Measurements from ENCODE around the gene UHMK1.
"Not testable (repeated sequence)": the region's sequence is repeated elsewhere in the genome, so short reads cannot be mapped to it uniquely, and the experiment has no call there.

The UHMK1 gene, protein sequence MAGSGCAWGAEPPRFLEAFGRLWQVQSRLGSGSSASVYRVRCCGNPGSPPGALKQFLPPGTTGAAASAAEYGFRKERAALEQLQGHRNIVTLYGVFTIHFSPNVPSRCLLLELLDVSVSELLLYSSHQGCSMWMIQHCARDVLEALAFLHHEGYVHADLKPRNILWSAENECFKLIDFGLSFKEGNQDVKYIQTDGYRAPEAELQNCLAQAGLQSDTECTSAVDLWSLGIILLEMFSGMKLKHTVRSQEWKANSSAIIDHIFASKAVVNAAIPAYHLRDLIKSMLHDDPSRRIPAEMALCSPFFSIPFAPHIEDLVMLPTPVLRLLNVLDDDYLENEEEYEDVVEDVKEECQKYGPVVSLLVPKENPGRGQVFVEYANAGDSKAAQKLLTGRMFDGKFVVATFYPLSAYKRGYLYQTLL

DNA sequence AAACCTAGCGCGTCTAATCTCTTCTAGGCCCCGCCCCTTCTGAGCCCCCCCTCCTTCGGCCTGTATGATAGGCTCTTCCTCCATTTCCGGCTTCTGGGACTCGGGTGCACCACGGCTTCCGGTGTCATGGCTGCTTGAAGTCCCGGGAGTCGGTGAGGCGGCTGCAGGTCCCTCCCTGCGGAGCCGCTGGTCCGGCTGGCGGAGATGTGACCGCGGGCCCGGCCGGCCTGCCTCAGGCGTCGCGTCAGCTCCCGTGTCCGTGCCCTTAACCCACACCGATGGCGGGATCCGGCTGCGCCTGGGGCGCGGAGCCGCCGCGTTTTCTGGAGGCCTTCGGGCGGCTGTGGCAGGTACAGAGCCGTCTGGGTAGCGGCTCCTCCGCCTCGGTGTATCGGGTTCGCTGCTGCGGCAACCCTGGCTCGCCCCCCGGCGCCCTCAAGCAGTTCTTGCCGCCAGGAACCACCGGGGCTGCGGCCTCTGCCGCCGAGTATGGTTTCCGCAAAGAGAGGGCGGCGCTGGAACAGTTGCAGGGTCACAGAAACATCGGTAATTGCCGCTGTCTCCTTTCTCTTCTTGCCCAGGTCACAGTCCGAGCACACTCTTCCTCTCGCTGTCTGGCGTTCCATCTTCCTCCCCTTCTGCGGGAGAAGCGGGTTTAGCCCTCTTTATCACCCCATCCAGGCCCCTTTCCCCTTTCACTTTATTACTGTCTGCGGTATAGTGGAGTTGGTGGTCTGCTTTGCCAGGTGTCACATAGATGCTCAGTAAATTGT is at the start of gene UHMK1:
Gene UHMK1, plus strand, starts transcription at position 96 of the 773 bp plus-strand sequence. Its CDS starts 183 bp downstream, at position 279.
- DNase-seq: peak; percentile 85

DNA sequence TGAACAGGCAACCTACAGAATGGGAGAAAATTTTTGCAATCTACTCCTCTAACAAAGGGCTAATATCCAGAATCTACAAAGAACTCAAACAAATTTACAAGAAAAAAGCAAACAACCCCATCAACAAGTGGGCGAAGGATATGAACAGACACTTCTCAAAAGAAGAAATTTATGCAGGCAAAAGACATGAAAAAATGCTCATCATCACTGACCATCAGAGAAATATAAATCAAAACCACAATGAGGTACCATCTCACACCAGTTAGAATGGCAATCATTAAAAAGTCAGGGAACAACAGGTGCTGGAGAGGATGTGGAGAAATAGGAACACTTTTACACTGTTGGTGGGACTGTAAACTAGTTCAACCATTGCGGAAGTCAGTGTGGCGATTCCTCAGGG is 43.3 kb upstream of the UHMK1 start:
- not testable (repeated sequence) for DNase-seq

DNA sequence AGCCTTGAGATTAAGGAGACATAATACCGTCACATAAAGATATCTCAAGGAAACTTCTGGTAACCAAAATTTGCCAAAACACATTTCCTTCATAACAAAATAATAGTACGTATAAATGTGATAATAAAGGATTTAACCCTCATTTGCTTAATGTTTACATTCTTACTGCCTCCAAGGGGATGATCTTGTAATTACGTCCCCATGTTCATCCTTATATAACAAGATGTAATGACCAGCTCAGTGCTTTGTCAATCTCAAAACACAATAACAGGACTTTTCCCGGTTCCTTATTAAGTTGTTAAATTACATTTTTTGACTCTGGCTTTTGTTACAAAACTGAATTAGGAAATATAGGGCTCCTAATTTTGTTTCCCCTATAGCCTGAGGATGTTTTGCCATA is 41.3 kb upstream of the UHMK1 start:
- DNase-seq: no peak

DNA sequence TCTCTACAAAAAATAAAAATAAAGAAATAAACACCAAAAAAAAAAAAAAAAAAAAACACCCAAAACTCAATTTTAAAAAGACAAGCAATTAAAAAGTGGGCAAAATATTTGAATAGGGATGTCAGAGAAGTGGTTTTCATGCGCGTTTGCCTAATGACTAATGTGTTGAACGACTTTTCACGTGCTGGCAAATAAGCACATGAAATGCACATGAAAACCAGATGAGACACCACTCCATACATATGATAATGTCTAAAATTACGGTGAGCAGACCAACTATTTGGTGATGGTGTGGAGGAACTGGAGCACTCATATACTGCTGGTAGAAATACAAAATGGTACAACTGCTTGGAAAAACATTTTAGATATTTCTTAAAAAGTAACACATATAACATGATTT is 39.4 kb upstream of the UHMK1 start:
- DNase-seq: no peak

DNA sequence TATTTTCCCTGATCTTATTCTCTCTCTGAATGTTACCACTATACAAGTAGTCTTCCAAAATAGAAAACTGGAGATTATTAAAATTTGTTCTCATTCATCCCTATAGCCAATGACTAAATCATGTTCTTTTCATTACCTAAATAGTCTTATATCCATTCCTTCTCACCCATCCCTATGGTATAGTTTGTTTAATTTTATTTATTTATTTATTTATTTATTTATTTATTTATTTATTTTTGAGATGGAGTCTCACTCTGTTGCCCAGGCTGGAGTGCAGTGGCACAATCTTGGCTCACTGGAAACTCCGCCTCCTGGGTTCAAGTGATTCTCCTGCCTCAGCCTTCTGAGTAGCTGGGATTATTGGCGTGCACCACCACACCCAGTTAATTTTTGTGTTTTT is 35.2 kb upstream of the UHMK1 start:
- not testable (repeated sequence) for DNase-seq

DNA sequence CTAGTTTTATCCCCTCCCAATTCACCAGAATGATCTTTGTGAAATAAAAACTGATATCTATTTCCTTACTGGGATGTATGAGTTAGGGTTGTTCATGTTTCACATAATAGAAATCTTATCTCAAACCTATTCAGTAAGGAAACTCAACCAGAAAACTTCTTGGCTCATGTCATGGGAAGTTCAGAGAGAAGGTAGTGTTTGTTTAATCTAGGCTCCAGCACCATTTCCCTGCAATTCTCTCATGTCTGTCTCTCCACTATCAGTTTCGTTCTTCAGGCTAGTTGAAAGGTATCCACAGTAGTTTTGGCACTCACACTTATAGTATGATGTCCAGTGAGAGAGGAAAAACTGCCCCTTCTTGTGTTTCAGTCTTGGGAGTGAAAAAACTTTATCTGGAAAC is 34.6 kb upstream of the UHMK1 start:
- no peak for DNase-seq

DNA sequence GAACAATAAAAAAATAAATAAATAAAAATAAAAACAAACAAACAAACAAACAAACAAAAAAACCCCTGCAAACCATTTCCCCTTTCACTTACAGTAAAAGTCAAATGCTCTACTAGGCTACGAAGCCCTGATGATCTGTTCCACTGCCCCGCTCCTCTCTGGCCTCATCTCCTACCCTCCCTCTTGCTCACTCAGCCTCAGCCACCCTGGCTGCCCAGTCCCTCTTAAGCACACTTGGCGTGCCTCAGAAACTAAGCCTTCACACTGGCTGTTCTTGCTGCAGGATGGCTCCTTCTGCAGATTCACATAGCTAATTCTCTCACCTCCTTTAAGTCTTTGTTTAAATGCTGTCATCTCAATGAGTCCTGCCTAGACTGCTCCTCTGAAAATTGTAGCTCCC is 30.8 kb upstream of the UHMK1 start:
- no peak for DNase-seq

DNA sequence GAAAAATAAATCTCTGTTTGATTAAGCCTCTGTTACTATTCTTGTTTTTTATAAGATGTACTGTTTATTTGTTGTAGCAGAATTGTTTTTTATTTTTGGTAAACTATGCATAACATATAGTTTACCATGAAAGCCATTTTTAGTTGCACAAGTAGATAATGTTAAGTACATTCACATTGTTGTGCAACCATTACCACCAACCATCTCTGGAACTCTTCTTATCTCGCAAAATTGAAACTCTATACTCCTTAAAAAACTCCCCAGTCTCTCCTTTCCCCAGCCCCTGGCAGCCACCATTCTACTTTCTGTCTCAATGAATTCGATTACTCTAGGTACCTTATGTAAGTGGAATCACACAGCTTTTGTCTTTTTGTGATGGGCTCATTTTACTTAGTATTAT is 27.4 kb upstream of the UHMK1 start:
- no peak for DNase-seq

DNA sequence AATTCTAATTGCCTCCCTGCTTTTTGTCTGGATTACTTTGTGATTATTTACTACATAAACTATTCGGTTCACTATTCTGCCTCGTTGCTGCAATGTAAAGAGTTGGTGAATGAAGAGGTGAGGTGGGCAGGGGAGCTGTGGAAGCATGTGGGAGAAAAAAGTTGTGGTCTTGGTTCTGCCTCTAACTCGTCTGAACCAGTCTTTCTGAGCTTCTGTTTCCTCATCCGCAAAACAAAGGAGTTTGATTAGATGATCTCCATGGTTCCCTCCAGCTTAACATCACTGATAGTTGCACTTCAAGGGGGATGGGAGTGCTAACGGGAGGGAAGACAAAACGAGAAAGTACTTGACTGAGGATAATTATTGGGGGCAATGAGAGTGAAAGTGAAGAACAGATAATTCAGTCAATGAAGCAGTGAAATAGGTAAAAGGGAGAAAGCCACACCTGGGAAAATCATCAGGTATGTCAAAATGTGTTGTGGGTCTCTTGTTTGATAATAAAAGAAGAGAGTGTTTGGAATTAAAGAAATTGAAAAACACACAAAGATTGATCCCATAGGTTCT is 26.2 kb upstream of the UHMK1 start:
- no peak for DNase-seq

DNA sequence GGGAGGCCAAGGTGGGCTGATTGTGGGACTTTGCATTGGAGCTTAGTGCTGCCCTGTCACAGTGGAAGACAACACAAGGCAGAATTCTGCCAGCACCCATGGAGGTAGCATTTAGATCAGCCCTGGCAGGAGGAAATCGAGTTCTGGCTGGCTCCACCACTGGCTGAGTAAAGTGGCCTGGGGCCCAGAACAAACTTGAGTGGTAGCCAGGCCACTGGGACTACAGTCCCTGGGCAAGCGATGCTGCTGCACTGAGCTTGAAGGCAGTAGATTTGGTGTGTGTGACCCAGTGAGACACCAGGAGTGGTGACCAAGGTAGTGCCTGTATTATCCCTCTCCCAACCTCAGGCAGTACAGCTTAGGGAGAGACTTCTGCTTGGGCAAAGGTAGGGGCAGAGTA is 22.5 kb upstream of the UHMK1 start:
- DNase-seq: no peak

DNA sequence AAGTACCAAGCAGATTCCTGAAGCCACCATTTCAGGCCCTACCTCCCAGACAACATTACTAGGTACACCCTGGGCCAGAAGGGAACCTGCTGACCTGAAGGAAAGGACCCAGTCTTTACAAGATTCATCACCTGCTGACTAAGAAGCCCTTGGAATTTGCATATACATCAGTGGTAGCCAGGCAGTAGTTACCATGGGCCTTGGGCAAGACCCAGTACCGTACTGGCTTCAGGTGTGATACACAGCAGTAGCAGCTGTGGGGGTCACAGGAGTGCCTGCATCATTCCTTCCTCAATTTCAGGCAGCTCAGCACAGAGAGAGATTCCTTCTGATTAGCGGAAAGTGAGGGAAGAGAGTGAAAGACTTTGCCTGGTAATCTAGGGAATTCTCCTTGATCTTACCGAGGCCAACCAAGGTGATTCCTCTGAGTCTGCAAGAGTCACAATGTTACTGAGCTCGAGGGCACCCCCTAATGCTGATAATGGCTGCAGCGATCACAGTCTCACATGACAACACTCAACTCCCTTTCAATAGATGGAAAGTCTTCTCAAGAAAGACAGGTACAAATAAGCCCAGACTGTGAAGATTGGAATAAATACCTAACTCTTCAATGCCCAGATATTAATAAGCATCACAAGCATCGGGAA is 22.0 kb upstream of the UHMK1 start:
- DNase-seq: no peak

DNA sequence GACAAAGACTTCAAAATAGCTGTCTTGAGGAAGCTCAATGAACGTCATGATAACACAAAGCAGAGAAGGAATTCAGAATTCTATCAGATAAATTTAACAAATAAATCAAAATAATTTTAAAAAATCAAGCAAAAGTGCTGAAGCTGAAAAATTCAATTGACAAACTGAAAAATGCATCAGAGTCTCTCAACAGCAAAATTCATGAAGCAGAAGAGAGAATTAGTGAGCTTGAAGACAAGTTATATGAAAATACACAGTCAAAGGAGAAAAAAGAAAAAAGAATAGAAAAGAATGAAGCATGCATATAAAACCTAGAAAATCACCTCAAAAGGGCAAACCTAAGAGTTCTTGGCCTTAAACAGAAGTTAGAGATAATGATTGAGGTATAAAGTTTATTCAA is 21.0 kb upstream of the UHMK1 start:
- no peak for DNase-seq

DNA sequence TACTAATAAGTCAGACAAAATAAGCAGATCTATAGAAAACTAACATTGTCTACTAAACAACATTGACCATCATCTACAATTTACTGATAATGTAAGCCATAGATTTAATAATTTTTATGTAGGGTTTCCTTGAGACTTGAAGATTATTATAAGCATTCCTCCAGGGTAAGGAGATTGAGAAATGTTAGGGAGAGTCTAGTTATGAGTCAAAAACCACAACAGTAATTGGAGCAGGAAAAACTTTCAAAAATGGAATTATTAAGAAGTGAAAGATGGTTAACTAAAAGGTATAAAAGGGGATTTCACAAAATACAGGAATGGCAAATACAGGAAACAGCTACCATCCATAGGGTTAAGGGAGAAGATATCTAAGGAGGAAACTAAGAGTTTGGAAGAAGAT is 12.4 kb upstream of the UHMK1 start:
- DNase-seq: no peak

DNA sequence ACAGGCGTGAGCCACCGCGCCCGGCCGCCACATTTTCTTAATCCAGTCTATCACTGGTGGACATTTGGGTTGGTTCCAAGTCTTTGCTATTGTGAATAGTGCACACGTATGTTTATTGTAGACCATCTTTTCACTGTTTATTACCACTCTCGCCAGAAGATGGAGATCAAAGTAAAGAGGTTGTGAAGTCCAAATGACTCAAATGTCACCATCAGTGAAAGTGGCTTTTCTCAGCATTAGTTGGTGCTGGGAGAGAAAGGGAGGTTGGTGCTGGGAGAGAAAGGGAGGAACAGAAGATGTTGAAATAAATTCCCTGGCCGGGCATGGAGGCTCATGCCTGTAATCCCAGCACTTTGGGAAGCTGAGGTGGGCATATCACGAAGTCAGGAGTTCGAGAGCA is 10.4 kb upstream of the UHMK1 start:
- DNase-seq: no peak

DNA sequence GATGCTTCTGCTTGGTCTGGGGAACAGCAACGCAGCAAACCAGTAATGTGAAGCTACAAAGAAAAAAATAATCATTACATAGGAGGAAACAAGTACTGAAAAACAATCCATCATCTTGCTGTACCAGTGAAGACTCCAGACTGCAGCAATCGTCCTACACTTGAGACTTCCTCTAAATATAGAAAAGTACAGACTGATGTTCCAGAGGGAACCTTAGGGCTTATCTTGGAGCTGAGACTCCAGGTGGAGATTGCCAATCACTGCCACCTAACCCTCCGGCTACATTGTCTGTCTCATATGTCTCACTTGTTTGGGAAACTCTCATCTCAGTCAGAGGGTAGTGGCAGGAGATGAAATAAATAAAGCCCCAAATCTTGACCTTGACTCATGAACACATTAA is 9.4 kb upstream of the UHMK1 start:
- no peak for DNase-seq

DNA sequence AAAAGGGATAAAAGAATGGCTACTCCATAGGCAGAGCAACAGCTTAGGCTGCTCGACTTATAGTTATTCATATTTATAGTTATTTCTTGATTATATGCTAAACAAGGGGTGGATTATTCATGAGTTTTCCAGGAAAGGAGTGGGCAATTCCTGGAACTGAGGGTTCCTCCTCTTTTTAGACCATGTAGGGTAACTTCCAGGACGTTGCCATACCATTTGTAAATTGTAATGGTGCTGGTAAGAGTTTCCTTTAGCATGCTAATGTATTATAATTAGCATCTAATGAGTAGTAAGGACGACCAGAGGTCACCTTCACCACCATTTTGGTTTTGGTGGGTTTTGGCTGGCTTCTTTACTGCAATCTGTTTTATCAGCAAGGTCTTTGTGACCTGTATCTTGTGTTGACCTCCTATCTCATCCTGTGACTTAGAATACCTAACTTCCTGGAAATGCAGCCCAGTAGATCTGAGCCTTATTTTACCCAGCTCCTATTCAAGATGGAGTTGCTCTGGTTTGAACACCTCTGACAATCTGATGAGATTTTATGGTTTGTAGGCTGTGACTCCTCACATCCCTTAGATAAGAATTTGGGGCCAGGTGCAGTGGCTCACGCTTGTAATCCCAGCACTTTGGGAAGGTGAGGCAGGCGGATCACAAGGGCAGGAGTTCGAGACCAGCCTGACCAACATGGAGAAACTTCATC is 1.9 kb upstream of the UHMK1 start:
- DNase-seq: not testable (repeated sequence)

DNA sequence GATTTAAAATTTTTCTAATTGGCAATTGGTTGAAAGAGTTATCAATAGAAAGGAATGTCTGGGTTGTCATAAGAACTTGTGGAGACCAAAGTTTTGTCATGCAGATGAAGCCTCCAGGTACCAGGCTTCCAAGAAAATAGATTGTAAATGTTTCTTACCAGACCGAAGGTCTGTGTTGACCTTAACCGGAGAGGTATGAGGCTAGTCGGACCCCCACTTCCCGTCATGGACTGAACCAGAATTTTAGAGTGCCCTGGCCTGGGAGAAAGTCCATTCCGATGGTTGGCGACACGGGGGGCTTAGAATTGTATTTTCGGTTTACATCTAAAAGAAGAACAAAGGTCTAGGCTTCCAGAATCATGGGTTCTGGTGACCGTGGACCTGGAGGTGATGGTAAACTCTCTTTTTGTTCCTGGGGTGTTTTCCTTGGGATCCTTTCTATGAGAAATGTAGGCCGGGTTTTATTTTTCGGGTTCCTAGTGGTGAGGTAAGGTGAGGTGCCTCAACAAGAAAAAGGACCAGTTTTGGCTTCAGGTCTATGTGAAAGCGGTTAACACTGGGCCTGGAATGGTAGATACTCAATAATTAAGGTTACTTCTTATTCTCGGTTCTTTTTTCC is 405 bp upstream of the UHMK1 start:
- no peak for DNase-seq

DNA sequence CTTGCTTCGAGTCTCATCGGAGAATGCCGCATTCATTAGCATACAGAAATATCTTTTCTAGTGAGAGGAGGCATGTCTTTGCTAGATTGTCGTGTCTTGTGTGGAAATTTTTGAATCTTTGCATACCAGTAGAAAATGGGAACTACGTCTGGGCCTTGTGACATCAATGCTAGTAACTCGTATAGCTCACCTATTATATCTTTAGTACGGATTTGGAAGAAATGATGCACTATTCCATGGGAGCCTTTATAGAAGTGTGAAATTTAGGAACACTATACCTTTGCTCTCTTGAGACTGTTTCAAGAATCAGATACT is 835 bp downstream of the UHMK1 start:
- DNase-seq: no peak

DNA sequence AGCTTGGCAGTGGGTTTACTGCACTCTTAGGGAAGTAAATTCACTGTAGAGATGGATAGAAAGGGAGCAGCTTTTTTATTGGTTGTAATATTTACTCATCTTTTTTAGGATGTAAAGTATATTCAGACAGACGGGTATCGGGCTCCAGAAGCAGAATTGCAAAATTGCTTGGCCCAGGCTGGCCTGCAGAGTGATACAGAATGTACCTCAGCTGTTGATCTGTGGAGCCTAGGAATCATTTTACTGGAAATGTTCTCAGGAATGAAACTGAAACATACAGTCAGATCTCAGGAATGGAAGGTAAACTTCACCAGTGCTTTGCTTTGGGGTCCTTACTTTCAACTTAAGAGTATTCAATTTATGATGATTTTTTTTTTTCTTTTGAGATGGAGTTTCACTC is 3.2 kb downstream of the UHMK1 start:
- no peak for DNase-seq

DNA sequence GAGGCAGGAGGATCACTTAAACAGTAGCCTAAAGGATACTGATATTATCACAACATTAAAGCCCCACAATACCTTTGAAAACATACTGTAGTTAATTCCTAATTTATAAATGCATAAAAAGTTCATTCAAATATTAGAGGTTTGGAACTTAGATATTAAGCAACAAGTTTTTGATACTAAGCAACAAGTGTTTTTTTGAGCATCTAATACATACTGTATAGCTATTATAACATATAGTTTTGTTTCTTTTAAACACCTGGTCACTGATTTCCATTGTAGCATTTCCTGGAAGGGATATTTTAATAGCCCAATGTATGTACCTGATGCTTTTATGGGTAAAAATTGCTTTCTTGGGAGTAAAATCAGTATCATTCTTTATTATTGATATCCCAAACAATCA is 4.5 kb downstream of the UHMK1 start:
- DNase-seq: no peak

DNA sequence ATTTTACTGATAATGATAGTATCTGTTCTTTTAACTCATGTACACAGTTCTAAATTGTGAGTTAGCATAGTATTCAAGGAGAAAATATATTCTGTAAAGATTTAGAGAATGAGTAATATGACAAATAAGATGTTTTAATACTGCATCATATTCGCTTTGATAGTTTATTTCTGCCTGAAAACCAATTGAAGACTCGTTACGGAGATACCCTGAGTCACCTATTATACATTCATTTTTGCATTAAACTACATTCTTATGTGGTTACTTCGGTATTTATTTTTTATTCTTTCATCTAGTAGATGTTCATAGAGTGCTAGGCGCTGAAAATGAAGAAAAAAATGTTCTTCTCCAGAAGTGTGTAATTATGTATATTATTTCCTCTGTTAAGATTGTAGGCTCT is 5.3 kb downstream of the UHMK1 start:
- no peak for DNase-seq

DNA sequence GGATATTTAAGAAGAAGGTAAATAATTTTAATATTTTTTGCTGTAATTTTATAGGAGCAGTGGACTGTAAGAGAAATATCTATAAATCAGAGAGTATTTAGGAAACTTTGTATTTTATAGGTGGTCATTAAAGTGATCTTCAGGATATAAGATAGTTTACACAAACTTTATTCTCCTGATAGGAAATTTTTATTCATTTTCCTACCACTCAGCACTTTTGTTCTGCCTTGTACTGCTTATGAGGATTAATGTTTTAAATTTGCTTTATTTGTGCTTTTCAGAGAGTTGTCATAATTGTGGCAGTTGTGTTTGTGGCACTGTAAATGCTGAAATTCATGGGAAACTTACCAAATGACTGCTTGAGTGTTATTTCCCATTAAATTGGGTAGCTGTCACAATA is 29.7 kb downstream of the UHMK1 start:
- no peak for DNase-seq
